Activated CD4-positive, alpha-beta T cell treated with anti-CD3 and anti-CD28 coated beads for 24 hours (primary cell): ENCODE data around the gene CASP4.
A peak's percentile ranks its signal among the peaks of the same experiment; 100 is the strongest.
"Not testable (repeated sequence)": the region's sequence is repeated elsewhere in the genome, so short reads cannot be mapped to it uniquely, and the experiment has no call there.

ENCODE experiments used
- DNase-seq, 2 donors: peaks; one replicate each; pipeline ENCODE4 v3.0.0-alpha.2; 2020; ENCODE audit warnings: low read depth in 2 of 2

CASP4 gene

GRCh38 chr11:104968355-104968855 lies at the start of gene CASP4:
CASP4 (minus strand) TSS chr11:104968574; CDS start chr11:104968525, 49 bp downstream.
- peak in 1 of 2 donors; percentile 0 for DNase-seq

GRCh38 chr11:105007463-105007862 lies 39.1 kb upstream of the CASP4 start:
- DNase-seq, result no peak

- DNase-seq, result no peak
Measured at GRCh38 chr11:105005451-105005845, 37.1 kb upstream of the CASP4 start.

GRCh38 chr11:105004021-105004420 lies 35.6 kb upstream of the CASP4 start:
- DNase-seq, result no peak

- no peak for DNase-seq
Measured at GRCh38 chr11:105003151-105003550, 34.8 kb upstream of the CASP4 start.

- peak; percentile 28 to 31 for DNase-seq
Measured at GRCh38 chr11:105000797-105001196, 32.4 kb upstream of the CASP4 start.

DNA sequence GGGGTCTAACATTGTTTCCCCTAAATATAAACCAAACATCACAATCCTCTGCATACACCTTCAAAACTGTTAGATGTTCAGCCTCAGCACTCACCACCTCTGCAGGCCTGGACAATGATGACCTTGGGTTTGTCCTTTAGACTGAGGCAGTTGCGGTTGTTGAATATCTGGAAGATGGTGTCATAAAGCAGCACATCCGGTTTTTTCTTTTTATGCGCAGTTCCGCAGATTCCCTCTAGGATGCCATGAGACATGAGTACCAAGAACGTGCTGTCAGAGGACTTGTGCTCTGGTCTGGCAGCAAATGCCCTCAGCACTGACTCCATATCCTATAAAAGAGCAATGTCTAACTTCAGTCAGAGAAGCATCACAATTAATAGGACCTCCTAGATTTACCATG lies 31.8 kb upstream of the CASP4 start:
- no peak for DNase-seq

- no peak for DNase-seq
Measured at GRCh38 chr11:104999721-105000120, 31.3 kb upstream of the CASP4 start.

DNA sequence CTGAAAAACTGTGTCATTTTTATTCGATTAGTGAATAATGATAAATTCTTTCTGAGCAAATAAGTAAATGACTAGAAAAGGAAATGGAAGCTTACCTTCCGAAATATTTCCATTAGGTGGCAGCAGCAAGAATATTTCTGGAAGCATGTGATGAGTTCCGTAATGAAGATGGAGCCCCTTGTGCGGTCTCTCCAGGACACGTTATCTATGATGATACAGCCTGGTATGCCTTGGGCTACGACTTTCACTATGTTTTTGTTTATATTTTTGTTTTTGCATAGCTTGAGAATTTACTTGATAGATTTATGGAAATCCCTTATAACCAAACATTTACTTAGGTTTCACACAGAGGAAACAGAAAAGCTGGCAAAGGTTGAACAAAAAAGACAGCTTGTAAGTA lies 28.9 kb upstream of the CASP4 start:
- no peak for DNase-seq

GRCh38 chr11:104995001-104995408 lies 26.6 kb upstream of the CASP4 start:
- no peak for DNase-seq

DNA sequence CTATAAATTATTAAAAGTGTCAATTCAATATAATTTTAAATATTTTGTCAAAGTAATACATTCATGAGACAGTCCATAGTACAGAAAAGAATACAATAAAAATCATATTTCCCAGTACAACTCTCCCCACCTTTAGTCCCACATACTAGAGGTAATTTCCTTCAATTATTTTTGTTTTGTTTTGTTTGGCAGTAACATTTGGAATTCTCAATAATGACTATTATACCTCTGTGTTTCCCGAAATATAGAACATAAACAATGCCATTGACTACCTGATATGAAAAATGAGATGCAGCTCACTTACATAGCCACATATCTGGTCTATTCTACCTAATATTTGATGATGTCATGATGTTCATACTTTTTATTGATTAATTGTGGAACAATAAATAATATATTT lies 24.4 kb upstream of the CASP4 start:
- DNase-seq, result no peak

- DNase-seq, result no peak
Measured at GRCh38 chr11:104991994-104992393, 23.6 kb upstream of the CASP4 start.

DNA sequence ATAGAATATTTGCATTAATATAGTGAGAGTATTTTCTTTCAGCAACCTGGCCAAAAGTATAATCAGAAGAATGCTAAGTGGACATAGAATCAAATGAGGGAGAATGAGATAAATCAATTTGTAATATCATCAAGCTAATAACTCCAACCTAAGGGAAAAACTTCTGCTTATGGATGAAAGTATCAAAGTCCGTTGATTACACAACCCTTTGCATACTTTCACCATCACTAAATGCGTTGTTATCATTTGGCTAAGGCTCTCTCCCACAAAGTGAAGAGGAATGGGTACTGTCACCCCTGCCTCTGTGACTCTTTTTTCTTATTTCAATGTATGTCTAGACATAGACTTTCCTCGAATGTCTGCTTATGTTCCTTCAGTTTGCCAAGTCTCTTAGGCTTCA lies 16.4 kb upstream of the CASP4 start:
- no peak for DNase-seq

DNA sequence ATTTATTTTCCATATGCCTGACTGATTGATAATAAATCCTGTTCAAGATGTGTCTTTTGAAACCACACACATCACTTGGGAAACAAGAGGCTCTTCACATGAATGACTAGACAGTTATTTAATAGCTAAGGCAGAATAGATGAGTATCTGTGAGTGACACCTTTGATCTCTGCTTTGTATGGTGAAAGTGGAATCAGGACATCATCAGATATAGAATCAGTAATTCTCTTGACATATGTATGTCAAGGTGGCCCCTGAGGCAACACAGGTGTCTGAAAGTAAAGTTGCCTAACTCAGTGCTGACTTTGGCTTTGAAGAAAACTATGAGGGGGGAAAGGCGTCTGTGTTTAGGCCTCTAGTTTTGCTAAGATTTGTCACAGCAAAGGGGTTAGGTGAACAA lies 11.5 kb upstream of the CASP4 start:
- no peak for DNase-seq

GRCh38 chr11:104973616-104974015 lies 5.2 kb upstream of the CASP4 start:
- DNase-seq, result no peak

- not testable (repeated sequence) for DNase-seq
Measured at GRCh38 chr11:104972924-104973323, 4.5 kb upstream of the CASP4 start.

DNA sequence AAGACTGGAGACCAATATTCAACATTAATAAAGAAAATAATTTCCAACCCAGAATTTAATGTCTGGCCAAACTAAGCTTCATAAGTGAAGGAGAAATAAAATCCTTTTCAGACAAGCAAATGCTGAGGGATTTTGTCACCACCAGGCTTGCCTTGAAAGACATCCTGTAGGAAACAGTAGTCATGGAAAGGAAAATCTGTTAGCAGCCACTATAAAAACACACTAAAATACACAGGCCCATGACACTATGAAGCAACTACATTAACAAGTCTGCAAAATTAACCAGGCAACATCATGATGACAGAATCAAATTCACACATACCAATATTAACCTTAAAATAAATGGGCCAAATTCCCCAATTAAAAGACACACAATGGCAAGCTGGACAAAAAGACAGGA lies 2.4 kb upstream of the CASP4 start:
- DNase-seq, result no peak

DNA sequence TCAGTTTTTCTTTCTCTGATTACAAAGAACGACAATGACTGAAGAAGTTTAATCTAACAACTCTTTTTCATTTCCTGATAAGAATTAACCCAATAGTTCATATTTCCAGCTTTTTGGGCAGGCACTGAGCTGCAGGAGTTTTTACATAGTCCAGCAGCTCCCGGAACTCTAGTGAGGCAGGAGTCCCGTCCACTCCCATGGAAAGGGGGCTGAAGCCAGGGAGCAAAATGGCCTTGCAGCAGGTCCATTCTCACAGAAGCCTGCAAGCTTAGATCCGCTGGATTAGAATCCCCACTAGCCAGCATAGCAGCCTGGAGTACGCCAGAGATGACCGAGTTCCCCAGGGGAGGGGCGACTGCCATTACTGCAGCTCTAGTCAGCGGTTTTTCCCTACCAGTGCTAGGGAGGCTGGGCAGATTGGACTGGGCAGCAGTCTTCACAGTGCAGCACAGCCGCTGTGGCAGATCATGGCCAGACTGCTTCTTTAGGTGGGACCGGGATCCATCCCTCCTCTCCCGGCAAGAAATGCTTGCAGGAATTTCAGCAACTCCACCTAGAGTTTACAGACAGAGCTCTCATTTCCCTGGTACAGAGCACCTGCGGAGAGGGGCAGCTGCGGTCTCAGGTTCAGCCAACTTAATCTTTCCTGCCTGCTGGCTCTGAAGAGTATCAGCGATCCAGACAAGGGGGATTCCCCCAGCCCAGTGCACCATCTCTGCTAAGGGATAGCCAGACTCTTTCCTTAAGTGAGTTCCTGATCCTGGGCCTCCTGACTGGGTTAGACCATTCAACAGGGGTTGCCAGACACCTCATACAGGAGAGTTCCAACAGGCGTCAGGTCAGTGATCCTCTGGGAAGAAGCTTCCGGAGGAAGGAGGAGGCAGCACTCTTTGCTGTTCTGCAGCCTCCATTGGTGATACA lies 742 bp upstream of the CASP4 start:
- no peak for DNase-seq

- no peak for DNase-seq
Measured at GRCh38 chr11:104967534-104968354, 630 bp downstream of the CASP4 start.

GRCh38 chr11:104965735-104966134 lies 2.6 kb downstream of the CASP4 start:
- no peak for DNase-seq

DNA sequence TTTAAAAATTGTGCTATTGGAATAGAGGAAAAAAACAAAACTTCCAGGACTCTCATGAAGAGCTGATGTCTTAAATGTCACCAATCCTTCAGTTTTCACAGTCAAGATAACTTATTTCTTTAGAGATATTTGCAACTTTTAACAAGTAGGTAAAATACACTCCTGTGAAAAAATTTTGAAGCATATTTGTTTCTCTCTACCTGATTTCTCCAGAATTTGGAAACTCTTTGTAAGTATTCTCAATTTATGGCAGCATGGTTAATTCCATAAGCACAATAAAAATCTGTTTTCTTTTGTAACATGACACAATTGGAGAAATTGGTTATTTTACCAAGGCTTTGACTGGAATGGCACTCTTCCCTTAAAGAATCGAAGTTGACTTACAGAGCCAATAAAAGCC lies 4.1 kb downstream of the CASP4 start:
- DNase-seq, result no peak

DNA sequence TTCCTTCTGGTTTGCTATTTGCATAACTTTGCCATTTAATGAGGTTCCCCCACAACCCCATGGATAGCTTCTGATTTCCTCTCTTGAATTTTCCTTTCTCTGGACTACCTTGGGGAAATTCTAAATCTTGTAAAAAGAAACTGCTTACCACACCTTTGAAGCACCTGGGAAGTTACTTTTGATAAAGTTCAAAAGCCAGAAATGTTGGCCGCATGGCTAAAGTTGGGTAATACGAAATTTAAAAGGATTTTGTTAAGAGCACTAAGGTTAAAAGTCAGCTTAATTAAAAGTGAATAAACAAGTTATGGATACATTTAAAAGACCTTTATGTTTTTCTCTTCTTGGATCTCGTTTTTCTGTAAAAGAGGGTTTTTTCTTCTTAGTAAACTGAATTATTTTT lies 5.5 kb downstream of the CASP4 start:
- DNase-seq, result no peak

- DNase-seq, result no peak
Measured at GRCh38 chr11:104957280-104957679, 11.1 kb downstream of the CASP4 start.
